ENCODE measurements around the gene DEDD.
"Not testable (repeated sequence)": the region's sequence is repeated elsewhere in the genome, so short reads cannot be mapped to it uniquely, and the experiment has no call there.

Gene DEDD

DNA sequence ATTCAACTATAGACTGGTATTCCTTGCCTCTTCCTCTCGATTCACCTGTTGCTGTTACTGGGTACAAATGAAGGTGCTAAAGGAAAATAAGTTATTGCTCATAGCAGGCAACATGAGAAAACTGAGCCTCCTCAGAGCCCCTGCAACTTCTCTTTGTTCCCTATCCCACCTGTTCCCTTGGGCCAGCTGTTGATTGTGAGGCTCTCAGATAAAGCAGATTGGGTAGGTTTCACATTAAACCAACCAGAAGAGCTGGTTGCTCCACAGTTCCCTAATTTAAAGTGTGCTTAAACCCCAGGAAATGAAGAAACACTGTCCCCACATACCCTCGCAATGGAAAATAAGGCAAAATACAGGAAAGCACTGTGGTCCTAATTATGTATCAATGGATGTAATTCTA is 4.8 kb downstream of the DEDD start:
- DNase-seq (ENCODE audit: low spot score) = no peak

DNA sequence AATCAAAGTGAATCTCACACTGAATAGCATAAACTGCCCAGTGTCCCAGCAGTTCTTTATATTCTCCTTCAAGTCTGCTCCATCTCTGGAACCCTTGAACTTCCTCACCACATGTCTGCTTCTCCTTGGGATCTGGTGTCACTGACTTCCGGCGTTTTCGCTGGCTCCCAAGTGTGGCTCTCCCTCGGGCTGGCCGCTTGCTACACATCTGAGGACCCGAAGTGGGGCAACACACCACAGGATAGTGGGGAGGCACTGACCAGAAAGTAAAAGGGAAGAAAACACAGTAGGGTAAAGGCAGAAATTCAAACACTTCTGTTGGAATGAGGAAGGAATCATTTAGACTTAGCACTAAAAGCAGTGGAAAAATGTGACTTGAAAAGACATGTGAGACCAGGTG is 9.5 kb downstream of the DEDD start:
- DNase-seq (ENCODE audit: low spot score) = no peak

DNA sequence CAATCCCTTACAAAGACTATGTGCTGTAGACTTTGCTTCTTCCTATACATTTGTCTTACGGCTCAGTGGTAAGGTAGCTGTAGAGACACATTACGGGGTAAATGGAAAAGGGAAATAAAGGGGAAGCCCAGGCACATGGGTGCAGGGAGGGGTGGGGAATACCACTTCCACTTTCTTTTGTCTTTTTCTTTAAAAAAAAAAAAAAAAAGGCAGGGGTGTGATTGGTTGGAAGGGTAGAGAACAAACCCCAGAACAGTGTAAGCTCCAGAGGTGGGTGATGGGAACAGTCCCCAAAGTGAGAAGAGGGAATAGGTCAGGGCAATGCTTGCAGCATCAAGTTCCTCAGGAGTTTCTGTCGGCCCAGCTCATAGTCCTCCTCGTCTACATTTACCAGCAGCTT is 10.6 kb downstream of the DEDD start:
- DNase-seq (ENCODE audit: low spot score) = no peak

DNA sequence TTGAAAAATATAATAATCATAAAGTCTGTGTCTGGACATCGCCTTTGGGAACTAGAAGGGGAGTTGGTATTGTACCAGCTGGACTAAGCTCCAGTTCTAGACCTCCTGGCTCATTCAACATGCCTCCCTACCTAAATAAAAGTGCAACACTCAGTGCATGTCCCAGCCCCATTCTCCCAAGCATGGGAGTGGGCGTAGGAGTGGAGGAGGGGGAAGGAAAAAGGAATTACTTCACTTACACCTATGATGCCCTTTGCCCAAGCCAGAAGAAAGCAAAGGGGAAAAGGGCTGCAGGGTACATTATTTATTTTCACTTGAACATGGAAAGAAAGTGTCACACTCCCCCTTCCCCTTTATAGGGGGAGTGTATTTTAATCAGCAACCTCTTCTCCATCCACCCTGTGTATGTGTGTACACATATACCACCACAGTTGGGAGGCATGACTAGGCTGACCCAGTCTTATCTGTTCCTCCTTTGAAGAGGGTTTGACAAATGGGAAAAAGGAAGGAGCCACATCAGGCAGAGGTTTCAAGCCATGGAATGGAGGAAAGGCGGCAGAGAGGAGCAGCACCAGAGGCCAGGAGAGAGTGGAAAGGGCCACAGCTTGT is 11.3 kb downstream of the DEDD start:
- DNase-seq (ENCODE audit: low spot score) = no peak

DNA sequence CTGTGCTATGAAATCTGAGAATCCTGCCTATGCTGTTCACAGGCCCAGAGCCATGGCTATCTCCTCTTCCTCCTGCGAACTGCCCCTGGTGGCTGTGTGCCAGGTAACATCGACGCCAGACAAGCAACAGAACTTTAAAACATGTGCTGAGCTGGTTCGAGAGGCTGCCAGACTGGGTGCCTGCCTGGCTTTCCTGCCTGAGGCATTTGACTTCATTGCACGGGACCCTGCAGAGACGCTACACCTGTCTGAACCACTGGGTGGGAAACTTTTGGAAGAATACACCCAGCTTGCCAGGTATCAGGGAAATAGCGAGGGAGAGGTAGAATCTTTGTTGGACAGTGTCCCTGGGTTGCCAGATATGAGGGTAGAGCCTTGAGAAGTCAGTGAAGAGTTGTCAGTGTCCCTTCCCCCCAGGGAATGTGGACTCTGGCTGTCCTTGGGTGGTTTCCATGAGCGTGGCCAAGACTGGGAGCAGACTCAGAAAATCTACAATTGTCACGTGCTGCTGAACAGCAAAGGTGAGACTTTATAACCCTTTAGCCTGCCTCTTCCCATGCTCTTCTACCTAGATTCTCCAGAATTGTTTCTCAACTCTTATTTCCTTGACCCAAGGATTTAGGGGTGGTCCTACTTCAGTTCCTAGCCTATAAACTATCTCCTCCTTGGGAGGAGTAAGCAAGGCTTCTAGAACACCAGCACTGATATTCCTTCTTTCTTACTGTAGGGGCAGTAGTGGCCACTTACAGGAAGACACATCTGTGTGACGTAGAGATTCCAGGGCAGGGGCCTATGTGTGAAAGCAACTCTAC is 13.2 kb downstream of the DEDD start:
- DNase-seq (ENCODE audit: low spot score) = peak; percentile 46

DNA sequence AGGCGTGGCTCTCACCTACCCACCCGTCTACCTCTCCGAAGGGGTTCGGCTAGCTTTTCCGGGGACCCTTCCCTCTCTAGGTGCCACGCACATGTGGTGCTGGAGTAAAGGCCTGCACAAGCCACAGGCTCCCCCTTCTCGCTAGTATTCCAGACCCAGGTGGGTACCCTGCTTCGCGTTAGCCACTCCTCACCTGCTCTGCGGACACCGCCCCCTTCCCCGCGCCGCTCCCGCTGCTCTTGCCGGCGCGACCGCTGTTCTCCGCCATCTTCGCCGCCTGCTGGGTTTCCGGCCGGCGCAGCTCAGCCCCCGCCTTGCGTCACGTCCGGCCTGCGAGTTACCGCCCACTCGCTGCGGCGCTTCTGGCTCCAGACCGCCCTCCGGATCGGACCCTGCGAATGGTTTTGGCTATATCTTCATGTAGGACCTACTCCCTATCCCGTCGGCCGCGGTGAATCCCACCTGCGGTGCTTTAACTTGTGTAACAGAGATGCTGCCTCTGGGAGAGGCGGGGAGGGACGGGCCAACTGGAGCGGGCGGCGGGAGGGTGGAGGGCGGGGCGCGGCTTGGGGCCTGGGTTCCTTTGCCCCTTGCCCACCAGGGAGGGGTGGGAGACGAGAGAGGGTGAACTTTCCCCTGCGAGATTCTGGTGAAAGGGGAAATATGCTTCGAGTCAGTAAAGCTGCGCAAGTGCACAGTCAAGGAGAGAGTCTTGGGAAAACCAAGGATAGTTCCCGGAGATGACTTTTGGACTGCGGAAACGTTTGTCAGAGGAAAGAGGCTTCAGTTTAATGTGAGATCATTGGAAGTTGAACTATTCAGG is 14.5 kb downstream of the DEDD start, which contains the start of the genes NIT1 and PFDN2:
TSS of gene NIT1 (plus strand) at position 347 of the 823 bp plus-strand sequence. CDS start at position 419, 72 bp downstream.
TSS of gene PFDN2 (minus strand) at position 279 of the 823 bp plus-strand sequence. CDS start at position 268, 11 bp downstream.
- peak; percentile 82 for DNase-seq (ENCODE audit: low spot score)

DNA sequence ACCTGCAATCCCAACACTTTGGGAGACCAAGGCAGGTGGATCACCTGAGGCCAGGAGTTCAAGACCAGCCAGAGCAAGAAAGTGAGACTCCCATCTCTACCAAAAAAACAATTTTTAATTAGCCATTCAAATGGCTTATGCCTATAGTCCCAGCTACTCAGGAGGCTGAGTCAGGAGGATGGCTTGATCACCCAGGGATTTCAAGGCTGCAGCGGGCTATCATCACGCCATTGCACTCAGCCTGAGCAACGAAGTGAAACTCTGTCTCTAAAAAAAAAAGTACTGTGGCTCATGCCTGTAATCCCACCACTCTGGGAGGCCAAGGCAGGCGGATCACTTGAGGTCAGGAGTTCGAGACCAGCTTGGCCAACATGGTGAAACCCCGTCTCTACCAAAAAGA is 16.5 kb downstream of the DEDD start:
- not testable (repeated sequence) for DNase-seq (ENCODE audit: low spot score)

DNA sequence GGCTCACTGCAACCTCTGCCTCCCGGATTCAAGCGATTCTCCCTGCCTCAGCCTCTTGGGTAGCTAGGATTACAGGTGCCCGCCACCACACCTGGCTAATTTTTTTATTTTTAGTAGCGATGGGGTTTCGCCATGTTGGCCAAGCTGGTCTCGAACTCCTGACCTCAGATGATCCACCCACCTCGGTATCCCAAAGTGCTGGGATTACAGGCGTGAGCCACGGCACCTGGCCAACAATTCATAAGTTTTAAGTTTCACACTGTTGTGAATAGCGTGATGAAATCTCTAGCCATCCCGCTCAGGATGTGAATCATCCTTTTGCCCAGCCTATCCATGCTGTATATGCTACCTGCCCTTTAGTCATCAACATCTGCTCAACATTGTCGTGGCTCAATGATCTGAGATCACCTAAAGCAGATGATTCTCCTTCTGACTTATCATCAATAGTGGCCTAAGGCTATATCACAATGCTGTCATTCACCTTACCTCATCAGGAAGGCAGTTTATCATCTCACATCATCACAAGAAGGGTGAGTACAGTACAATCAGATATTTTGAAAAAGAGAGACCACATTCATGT is 17.2 kb downstream of the DEDD start:
- no peak for DNase-seq (ENCODE audit: low spot score)

DNA sequence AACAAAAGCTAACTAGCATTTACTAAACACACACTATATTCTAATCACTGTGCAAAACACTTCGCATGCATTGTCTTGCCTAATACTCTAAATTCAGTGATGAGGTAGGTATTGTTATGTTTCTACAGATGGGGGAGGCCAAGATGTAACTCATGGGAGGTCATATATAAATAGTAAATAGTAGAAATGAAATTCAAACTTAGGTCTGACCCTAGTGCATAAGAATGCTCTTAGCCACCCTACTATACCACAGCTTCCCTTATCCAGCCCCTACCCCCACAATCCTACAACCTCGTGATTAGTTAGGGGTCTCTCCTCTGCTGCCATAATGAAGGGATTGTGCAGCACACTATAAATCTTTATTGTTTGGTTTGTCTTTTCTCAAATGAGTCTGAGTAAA is 17.9 kb downstream of the DEDD start:
- no peak for DNase-seq (ENCODE audit: low spot score)

DNA sequence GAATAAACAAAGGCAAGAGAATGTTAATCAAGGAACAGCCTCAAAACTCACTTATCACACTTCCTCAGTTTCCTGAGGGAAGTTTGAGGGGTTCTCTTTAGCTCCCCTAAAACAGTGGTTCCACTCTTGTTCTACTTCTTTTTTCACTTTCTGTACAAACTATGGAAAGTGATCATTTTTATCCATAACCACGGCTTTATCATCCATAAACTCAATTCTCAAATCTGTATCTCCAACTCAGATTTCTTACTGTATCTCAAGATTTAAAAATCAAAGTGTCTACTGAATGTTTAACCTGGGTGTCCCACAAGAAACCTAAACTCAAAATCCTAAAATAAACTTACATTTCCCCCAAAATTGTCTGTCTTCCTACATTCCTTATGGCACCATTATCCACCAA is 18.6 kb downstream of the DEDD start:
- no peak for DNase-seq (ENCODE audit: low spot score)

DNA sequence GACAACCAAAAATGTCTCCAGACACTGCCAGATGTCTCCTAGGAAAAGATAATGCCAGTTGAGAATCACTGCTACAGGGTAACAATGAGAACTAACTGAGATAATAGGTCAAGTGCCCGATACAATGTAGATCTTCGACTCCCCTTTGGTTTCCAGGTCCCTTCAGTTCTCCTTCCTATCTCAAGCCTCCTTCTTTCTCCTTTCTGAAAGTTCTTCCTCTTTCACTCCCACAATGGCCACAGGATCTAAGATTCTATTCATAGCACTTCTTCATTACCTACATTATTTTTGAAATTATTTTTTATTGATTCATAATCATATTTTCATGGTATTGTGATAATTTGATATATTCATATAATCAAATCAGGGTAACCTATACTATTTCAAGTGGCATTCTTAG is 20.9 kb downstream of the DEDD start:
- DNase-seq (ENCODE audit: low spot score) = no peak

DNA sequence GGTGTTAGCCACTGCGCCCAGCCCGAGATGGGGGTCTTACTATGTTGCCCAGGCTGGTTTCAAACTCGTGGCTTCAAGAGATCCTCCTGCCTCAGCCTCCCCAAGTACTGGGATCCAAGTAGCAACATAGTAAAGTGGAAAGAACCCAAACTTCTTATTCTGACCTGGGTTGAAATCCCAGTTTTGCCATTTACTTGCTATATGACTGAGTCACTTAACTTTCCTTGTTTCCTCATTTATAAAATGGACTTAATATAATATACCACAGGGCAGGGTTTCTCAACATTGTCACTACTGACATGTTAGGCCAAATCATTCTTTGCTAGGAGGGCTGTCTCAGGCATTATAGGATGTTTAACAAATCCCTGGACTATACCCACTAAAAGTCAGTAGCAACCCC is 21.4 kb downstream of the DEDD start:
- no peak for DNase-seq (ENCODE audit: low spot score)

DNA sequence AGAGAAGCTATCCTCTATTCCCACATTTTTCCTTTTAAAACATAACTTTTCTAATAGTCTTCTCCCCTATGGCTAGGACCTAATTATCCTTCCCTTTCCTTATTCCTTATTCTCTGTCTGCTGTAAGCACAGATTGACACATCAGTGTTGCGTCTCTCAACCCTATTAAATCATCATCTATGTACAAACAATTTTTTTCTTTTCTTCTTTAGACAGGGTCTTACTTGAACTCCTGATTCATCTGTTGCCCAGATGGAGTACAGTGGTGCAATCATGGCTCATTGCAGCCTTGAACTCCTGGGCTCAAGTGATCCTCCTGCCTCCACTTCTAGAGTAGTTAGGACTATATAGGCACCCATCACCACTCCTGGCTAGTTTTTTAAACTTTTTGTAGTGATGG is 26.0 kb downstream of the DEDD start:
- DNase-seq (ENCODE audit: low spot score) = no peak

DNA sequence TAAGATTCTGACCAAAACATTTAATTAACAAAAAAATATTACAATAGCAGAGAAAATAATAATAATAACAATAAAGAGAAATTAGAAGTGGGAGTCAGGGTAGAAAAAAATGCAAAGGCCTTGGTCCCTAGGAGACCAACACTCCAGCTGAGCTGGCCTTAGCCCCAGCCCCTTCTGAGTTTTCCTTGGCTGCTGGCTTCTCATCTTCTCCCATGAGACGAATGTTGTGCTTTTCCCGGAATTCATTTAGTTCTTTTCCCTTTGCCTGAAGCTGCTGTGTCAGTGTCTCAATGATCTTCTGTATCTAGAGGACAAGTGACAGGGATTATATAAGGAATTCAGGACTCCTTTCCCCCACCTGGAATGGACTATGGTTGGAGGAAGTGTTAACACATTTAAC is 31.9 kb downstream of the DEDD start:
- DNase-seq (ENCODE audit: low spot score) = no peak

DNA sequence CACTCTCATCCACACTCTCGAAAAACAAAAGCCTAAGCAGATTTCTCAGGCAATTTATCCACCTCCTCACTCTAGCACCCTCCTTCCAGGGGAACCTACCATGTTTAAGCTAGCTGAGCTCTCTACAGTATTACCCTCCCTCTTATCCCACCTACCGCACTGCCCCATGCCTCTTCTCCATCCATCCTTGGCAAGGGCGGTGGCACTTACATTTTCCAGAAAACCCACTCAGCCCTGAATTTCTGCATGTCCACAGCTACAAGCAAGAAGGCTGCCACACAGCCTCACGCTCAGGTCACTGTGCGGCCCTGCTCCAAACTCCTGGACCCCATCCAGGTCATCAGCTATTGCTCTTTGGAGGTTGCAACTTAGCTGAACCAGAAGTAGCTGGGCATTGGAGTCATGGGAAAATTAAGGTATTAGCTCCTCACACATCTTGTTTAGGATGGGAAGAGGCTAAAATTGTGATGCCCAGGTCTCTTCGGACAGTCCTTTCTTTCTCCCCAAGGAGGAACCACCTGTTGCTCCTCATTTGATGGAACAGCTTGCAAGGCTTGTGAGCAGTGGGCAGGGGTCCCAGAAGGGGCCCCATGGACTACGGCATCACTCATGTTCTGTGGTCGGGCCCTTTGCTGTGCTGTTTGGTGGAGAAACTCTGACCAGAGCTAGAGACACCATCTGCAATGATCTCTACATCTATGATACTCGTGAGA is 33.2 kb downstream of the DEDD start:
- DNase-seq (ENCODE audit: low spot score) = no peak

DNA sequence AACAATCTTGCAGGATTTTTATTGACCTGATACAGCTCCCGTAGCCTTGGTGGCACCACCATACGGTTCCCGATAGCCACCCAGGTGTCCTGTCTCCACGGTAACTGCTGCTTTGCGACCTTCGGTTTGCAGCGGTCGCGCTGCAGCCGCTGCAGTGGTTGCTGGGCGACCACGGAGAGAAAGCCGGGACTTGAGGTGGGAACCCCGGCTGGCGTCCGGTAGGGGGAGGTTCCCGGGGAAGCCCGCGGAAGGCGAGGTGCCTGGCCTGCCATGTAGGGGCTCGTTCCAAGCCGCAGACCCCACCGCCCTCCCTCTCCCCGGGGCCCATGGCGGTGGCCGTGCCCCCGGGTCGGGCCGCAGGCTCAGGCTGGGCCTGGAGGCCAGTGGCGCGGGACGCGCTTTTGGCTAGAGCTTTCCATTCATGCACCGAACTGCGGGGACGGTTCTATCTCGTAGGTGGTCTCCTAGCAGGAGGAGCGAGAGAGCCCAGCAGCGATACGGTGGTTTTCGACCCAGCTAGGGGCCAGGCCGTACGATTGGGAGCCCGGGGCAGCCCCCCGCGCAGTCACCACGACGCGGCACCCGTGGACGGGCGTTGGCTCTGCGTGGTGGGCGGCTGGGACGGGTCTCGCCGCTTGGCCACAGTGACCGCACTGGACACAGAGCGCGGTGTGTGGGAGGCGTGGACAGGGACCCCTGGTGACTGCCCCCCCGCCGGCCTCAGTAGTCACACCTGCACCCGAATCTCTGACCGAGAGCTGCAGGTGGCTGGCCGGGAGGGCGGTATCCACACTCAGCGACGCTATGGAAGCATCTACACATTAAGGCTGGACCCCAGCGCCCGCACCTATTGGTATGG is 34.0 kb downstream of the DEDD start, which contains the start of gene KLHDC9:
TSS of gene KLHDC9 (plus strand) at position 152 of the 859 bp plus-strand sequence. CDS start at position 327, 175 bp downstream.
- peak; percentile 55 for DNase-seq (ENCODE audit: low spot score)

DNA sequence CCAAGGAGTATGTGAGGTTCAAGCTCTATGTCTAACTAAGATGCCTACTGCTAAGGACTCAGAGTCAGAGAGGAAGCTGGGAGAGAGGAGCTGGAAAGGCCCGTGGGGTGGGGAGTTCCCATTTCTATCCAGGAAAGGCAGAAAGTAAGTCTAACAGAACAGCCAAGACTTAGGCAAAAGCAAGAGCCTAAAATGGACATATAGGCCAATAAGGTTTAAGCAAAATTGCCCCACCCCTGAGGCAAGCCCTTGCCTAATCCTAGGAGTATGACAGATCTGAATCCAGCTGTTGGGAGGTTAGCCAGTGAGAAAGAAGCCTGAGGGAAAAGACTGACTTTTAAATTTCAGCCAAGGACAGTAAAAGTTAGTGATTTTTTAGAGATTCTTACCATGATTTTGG is 35.9 kb downstream of the DEDD start:
- DNase-seq (ENCODE audit: low spot score) = no peak

DNA sequence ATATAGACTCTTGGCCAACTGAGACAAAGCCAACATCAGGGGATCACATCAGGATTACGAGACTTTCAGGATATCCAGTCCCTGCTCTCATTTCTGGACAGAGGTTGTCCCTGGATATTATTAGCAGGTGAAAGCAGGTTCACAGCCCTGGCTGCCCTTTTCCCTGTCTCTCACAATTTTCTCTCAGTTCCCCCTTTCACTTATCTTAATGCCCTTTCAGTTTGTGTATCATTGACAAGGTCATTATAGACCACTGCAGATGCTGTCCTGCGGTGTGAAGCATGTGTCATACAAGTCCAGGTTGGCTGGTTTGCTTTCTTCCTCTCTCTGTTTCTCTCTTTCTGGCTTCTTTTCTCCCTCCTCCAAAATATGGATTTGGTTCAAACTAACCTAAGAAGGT is 36.5 kb downstream of the DEDD start:
- no peak for DNase-seq (ENCODE audit: low spot score)

DNA sequence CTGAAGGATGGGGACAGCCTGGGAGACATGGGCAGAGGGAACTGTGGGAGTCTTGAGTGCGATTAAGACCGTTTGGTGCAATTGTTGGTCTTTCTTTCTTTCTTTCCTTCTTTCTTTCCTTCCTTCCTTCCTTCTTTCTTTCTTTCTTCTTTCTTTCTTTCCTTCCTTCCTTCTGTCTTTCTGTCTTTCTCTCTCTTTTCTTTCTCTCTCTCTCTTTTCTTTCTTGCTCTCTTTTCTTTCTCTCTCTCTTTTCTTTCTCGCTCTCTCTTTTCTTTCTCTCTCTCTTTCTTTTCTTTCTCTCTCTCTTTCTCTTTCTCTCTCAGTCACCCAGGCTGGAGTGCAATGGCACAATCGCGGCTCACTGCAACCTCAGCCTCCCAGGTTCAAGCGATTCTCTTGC is 37.2 kb downstream of the DEDD start:
- DNase-seq (ENCODE audit: low spot score) = no peak

DNA sequence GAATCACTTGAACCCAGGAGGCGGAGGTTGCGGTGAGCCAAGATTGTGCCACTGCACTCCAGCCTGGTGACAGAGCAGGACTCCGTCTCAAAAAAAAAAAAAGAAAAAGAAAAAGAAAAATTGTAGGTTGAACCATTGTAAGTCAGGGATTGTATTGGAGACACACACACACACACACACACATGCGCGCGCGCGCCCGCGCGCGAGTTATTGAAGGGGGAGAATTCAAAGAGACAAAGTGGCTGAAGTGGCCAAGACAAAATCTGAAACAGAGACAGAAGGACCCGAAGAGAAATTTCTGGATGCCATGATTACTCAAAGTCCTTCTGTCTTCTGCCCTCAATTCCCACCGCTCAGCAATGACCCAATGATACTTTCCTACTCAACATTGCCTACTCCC is 38.0 kb downstream of the DEDD start:
- no peak for DNase-seq (ENCODE audit: low spot score)

Data from SK-N-DZ (cell line).